Endothelial cell of umbilical vein (primary cell): ENCODE measurements around the gene SPINK5. TPM values are rescaled to one million over a fixed set of nuclear protein-coding genes. Genes with fewer than 3 reads are reported as not detected.
A peak's percentile ranks its signal among the peaks of the same experiment; 100 is the strongest.

ENCODE experiments used
- BruUV-seq: library from RNA; stranded (reverse); fragments of 400-500 nt; replicated peaks from 2 replicates; lab custom pipeline; 2021; lab: Mats Ljungman, UMichigan
- CTCF ChIA-PET: fragments of 300-600, 350-600 bp; sonication (Branson Sonifier 250); formaldehyde crosslinking; loops from one replicate; lab custom pipeline; 2021; ENCODE audit warnings: antibody characterized with exemption, inconsistent platforms; lab: Charles Lee
- POLR2A ChIA-PET: fragments of 300-600, 350-600 bp; sonication (Branson Sonifier 250); formaldehyde crosslinking; loops from one replicate; lab custom pipeline; 2021; ENCODE audit warnings: antibody characterized with exemption, inconsistent platforms; lab: Charles Lee
- DNase-seq: peaks from one replicate; pipeline ENCODE4 v3.0.0-alpha.2; 2011; ENCODE audit warnings: low read depth, low spot score
- FAIRE-seq: peaks from 2 replicates; lab custom pipeline; 2011; peaks lifted over from hg19 to GRCh38; lab: Jason Lieb, UNC
- H2AFZ ChIP-seq: 2 replicates; pipeline ENCODE4 v1.6.0; 2012; ENCODE audit warnings: low read depth, low read length, control low read depth, inconsistent platforms
- H3K27ac ChIP-seq: 2 replicates; pipeline ENCODE4 v1.5.1; 2011; ENCODE audit warnings: low read depth, mild to moderate bottlenecking, control low read depth, low read length, moderate library complexity; ENCODE audit not compliant: insufficient read depth
- H3K27me3 ChIP-seq, 2 experiments: 2 replicates each; pipeline versions ENCODE4 v1.6.0 to v1.6.1; 2011; ENCODE audit warnings: low read length in 2 of 2, mixed read lengths in 1 of 2; ENCODE audit not compliant: control insufficient read depth in 2 of 2, insufficient read depth in 2 of 2
- H3K36me3 ChIP-seq, 2 experiments: 2 replicates in 1 of 2; 3 replicates in 1 of 2; pipeline ENCODE4 v1.5.1; 2011; ENCODE audit warnings: low read length in 2 of 2, mild to moderate bottlenecking in 1 of 2, moderate library complexity in 1 of 2; ENCODE audit not compliant: control insufficient read depth in 2 of 2, insufficient read depth in 2 of 2; ENCODE audit errors: extremely low read depth in 1 of 2
- H3K4me1 ChIP-seq: 3 replicates; pipeline ENCODE4 v1.5.1; 2011; ENCODE audit warnings: mild to moderate bottlenecking, low read length; ENCODE audit not compliant: control insufficient read depth, insufficient read depth; ENCODE audit errors: extremely low read depth
- H3K4me2 ChIP-seq: 2 replicates; pipeline ENCODE4 v1.6.1; 2011; ENCODE audit warnings: low read length, control low read depth, mixed read lengths; ENCODE audit not compliant: insufficient read depth
- H3K4me3 ChIP-seq, 3 experiments: fragments of 200-600 bp in 1 of 3; sonication (generic), shearing (Covaris generic) in 1 of 3; replicated peaks in 1 of 3; 2 replicates each; pipeline ENCODE4 v1.5.1; 2011 to 2016; ENCODE audit warnings: control low read depth in 3 of 3, low read length in 3 of 3, mild to moderate bottlenecking in 2 of 3, inconsistent platforms in 1 of 3, low read depth in 1 of 3, moderate library complexity in 1 of 3; ENCODE audit not compliant: insufficient read depth in 1 of 3
- H3K79me2 ChIP-seq: 2 replicates; pipeline ENCODE4 v1.6.0; 2012; ENCODE audit warnings: low read length, inconsistent platforms; ENCODE audit not compliant: control insufficient read depth, insufficient read depth
- H3K9ac ChIP-seq: replicated peaks from 2 replicates; pipeline ENCODE3; 2011; ENCODE audit warnings: low read length, control low read depth; ENCODE audit not compliant: insufficient read depth; ENCODE audit errors: extremely low read depth
- H3K9me1 ChIP-seq: replicated peaks from 3 replicates; pipeline ENCODE4 v1.6.0; 2011; ENCODE audit warnings: mild to moderate bottlenecking, low read length; ENCODE audit not compliant: control insufficient read depth, insufficient read depth; ENCODE audit errors: extremely low read depth
- H3K9me3 ChIP-seq: replicated peaks from 2 replicates; pipeline ENCODE4 v1.5.1; 2012; ENCODE audit warnings: low read length, inconsistent platforms; ENCODE audit not compliant: control insufficient read depth, insufficient read depth
- H4K20me1 ChIP-seq: replicated peaks from 2 replicates; pipeline ENCODE3; 2011; ENCODE audit warnings: mild to moderate bottlenecking, low read length; ENCODE audit not compliant: control insufficient read depth, insufficient read depth; ENCODE audit errors: extremely low read depth
- FOS ChIP-seq: IDR thresholded peaks from 2 replicates; pipeline ENCODE4 v1.6.1; 2011; ENCODE audit warnings: mild to moderate bottlenecking, low read length, moderate library complexity, borderline replicate concordance; ENCODE audit not compliant: insufficient read depth
- JUN ChIP-seq: IDR thresholded peaks from 2 replicates; pipeline ENCODE4 v1.6.1; 2011; ENCODE audit warnings: borderline replicate concordance, low read depth; ENCODE audit not compliant: insufficient read length, insufficient read depth
- POLR2A ChIP-seq: IDR thresholded peaks from 2 replicates; pipeline ENCODE4 v1.6.1; 2012; ENCODE audit warnings: low read depth, mild to moderate bottlenecking, control low read depth, low read length
- dilution Hi-C: fragments of 300-500 bp; cut with MboI; formaldehyde crosslinking; loops from one replicate; pipeline ENCODE4 v1.15.0; 2019; ENCODE audit warnings: low sequenced_read_pairs; ENCODE audit not compliant: extremely low pct_ligation_motif_present
- intact Hi-C: fragments of 100-400 bp; cut with micrococcal nuclease; formaldehyde crosslinking; loops from one replicate; pipeline ENCODE4 v1.10.0; 2022
- polyA plus RNA-seq, 4 experiments: library from polyadenylated mRNA; depleted of rRNA in 3 of 4; stranded (reverse) in 3 of 4; unstranded in 1 of 4; fragments of >200 nt; gene quantifications; 2 replicates each; pipeline versions ENCODE4 v1.2.1 to v1.2.3, GENCODE V29; 2011 to 2012; ENCODE audit warnings: missing spikeins in 1 of 4
- total RNA-seq: library from RNA; stranded (reverse); gene quantifications from 2 replicates; pipeline ENCODE4 v1.2.3, GENCODE V29; 2021
- TF ChIP-seq, protein P1 (sequence below), 2 donors: IDR thresholded peaks; 1 replicate in 1 of 2; 2 replicates in 1 of 2; pipeline ENCODE4 v1.5.1; 2011; ENCODE audit warnings: low read length in 2 of 2, mild to moderate bottlenecking in 2 of 2, moderate library complexity in 2 of 2, control low read depth in 1 of 2, inconsistent platforms in 1 of 2, low read depth in 1 of 2; ENCODE audit not compliant: insufficient read depth in 1 of 2; ENCODE audit errors: extremely low read depth in 1 of 2
- TF ChIP-seq, protein P2 (sequence below): IDR thresholded peaks from 2 replicates; pipeline ENCODE4 v1.6.1; 2011; ENCODE audit not compliant: insufficient read depth, insufficient read length

Gene SPINK5
- total and polyA plus RNA-seq, 2 donors (not counting 3 experiments of a cell fraction or from before 2014, with no cell fraction given), result 0.12 to 0.91 TPM

- Histone ChIP-seq H3K9me3 (no peaks in the 10 kb centered on the region), H3K4me1 (no peaks in the 10 kb centered on the region), H3K4me3 (no peak overlapping the region), H2AFZ (no peak overlapping the region), H3K9ac (no peak overlapping the region), H3K36me3 (no peaks in the 10 kb centered on the region), H3K4me2 (no peak overlapping the region), H3K27me3 (no peaks in the 10 kb centered on the region), H3K79me2 (no peaks in the 10 kb centered on the region), H3K27ac (no peak overlapping the region), H3K9me1 (no peaks in the 10 kb centered on the region), H4K20me1 (no peaks in the 10 kb centered on the region)
- POLR2A ChIA-PET, result no interaction called here
- intact Hi-C loops, result no loop called here
- TF ChIP-seq, protein P1, sequence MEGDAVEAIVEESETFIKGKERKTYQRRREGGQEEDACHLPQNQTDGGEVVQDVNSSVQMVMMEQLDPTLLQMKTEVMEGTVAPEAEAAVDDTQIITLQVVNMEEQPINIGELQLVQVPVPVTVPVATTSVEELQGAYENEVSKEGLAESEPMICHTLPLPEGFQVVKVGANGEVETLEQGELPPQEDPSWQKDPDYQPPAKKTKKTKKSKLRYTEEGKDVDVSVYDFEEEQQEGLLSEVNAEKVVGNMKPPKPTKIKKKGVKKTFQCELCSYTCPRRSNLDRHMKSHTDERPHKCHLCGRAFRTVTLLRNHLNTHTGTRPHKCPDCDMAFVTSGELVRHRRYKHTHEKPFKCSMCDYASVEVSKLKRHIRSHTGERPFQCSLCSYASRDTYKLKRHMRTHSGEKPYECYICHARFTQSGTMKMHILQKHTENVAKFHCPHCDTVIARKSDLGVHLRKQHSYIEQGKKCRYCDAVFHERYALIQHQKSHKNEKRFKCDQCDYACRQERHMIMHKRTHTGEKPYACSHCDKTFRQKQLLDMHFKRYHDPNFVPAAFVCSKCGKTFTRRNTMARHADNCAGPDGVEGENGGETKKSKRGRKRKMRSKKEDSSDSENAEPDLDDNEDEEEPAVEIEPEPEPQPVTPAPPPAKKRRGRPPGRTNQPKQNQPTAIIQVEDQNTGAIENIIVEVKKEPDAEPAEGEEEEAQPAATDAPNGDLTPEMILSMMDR (IDR thresholded peaks at IDR 0.05; ENCODE audit: extremely low read depth in 1 of 2, insufficient read depth in 1 of 2, low read depth in 1 of 2, low read length in 2 of 2), result no peak
- TF ChIP-seq FOS, result no peak
- TF ChIP-seq JUN, result no peak
- TF ChIP-seq, protein P2, sequence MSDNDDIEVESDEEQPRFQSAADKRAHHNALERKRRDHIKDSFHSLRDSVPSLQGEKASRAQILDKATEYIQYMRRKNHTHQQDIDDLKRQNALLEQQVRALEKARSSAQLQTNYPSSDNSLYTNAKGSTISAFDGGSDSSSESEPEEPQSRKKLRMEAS, result no peak
- no peak for TF ChIP-seq POLR2A
- BruUV-seq, result no TSS peak
- dilution Hi-C loops, result no loop called here
- CTCF ChIA-PET, result interaction anchor here (0.9 to 2.1 kb wide), 4 partner anchors 39 to 564 kb away, joined by 3 to 4 read pairs (median 3); no protein-coding TSS in a partner anchor
- DNase-seq (peak; percentile 6), FAIRE-seq (no peak)
Observed at GRCh38 chr5:148166550-148167283, 102.9 kb downstream of the SPINK5 start.
